HCT116 (cell line): ENCODE results near the gene MXD3. TPM values are rescaled to one million over a fixed set of nuclear protein-coding genes. Genes with fewer than 3 reads are reported as not detected.

Source experiments
- ATAC-seq: fragments of 200-7000 bp; cut with Tn5 transposase; 2 replicates; pipeline ENCODE4 v1.9.1; 2020; ENCODE audit warnings: mild to moderate bottlenecking, moderate library complexity
- BruUV-seq: library from RNA; stranded (reverse); fragments of 400-500 nt; replicated peaks from 2 replicates; lab custom pipeline; 2021; lab: Mats Ljungman, UMichigan
- CTCF ChIA-PET: fragments of 300-600 bp; sonication (Branson Sonifier 250); formaldehyde crosslinking; loops from one replicate; lab custom pipeline; 2021; ENCODE audit warnings: antibody characterized with exemption; lab: Charles Lee
- POLR2A ChIA-PET: fragments of 300-600, 350-600 bp; sonication (Branson Sonifier 250); formaldehyde crosslinking; loops from one replicate; lab custom pipeline; 2021; ENCODE audit warnings: antibody characterized with exemption; lab: Charles Lee
- RAD21 ChIA-PET, 2 experiments: fragments of 300-600 bp; sonication (Branson Sonifier 250); formaldehyde crosslinking; loops; one replicate each; lab custom pipeline; 2023; ENCODE audit warnings: low total read pairs in 2 of 2; ENCODE audit not compliant: uncharacterized antibody in 2 of 2, unreplicated experiment in 2 of 2, low non-redundant PET in 1 of 2; lab: Charles Lee
- DNase-seq: peaks from one replicate; pipeline ENCODE4 v3.0.0-alpha.2; 2010; ENCODE audit warnings: low read depth, low spot score
- H2AFZ ChIP-seq: fragments of 200-600 bp; shearing (Covaris generic), sonication (generic); 2 replicates; pipeline ENCODE4 v1.6.1; 2017; ENCODE audit warnings: low read depth, mixed run types, mixed read lengths, antibody characterized with exemption, low read length; ENCODE audit not compliant: poor library complexity, severe bottlenecking
- H3K27ac ChIP-seq: 2 replicates; pipeline ENCODE4 v1.5.1; 2012; ENCODE audit warnings: low read depth, low read length
- H3K27me3 ChIP-seq: fragments of 200-600 bp; sonication (generic); 2 replicates; pipeline ENCODE4 v1.6.1; 2016; ENCODE audit warnings: mixed run types, low read length, mixed read lengths; ENCODE audit not compliant: insufficient read depth
- H3K36me3 ChIP-seq, 2 experiments: fragments of 200-500 bp in 1 of 2; fragments of 200-600 bp in 1 of 2; sonication (Bioruptor generic) in 1 of 2; sonication (generic) in 1 of 2; 2 replicates each; pipeline versions ENCODE4 v1.5.1 to v1.6.1; 2014 to 2016; ENCODE audit warnings: low read length in 2 of 2, inconsistent platforms in 1 of 2, mixed read lengths in 1 of 2, mixed run types in 1 of 2; ENCODE audit not compliant: insufficient read depth in 2 of 2, control insufficient read depth in 1 of 2
- H3K4me1 ChIP-seq, 2 experiments: fragments of 200-600 bp in 1 of 2; sonication (generic) in 1 of 2; 2 replicates each; pipeline versions ENCODE4 v1.5.1 to v1.6.1; 2012 to 2017; ENCODE audit warnings: low read length in 2 of 2, inconsistent platforms in 1 of 2, mild to moderate bottlenecking in 1 of 2, mixed read lengths in 1 of 2, mixed run types in 1 of 2, moderate library complexity in 1 of 2; ENCODE audit not compliant: insufficient read depth in 2 of 2, control insufficient read depth in 1 of 2
- H3K4me2 ChIP-seq: fragments of 200-600 bp; sonication (generic); 2 replicates; pipeline ENCODE4 v1.6.1; 2017; ENCODE audit warnings: mixed run types, low read length, mixed read lengths
- H3K4me3 ChIP-seq, 2 experiments: fragments of 200-600 bp in 1 of 2; sonication (generic) in 1 of 2; replicated peaks in 1 of 2; 2 replicates each; pipeline ENCODE4 v1.5.1; 2011 to 2016; ENCODE audit warnings: low read length in 2 of 2, control low read depth in 1 of 2, low read depth in 1 of 2, mild to moderate bottlenecking in 1 of 2, mixed read lengths in 1 of 2, mixed run types in 1 of 2
- H3K79me2 ChIP-seq: fragments of 200-600 bp; sonication (generic); 2 replicates; pipeline ENCODE4 v1.6.1; 2017; ENCODE audit warnings: mild to moderate bottlenecking, mixed run types, low read length, moderate library complexity, mixed read lengths; ENCODE audit not compliant: insufficient read depth
- H3K9ac ChIP-seq: fragments of 200-600 bp; sonication (generic); 2 replicates; pipeline ENCODE4 v1.6.1; 2016; ENCODE audit warnings: low read length, mixed read lengths
- H3K9me2 ChIP-seq: fragments of 200-600 bp; sonication (generic), shearing (Covaris generic); 2 replicates; pipeline ENCODE4 v1.6.1; 2017; ENCODE audit warnings: mixed run types, mild to moderate bottlenecking, moderate library complexity; ENCODE audit not compliant: insufficient read depth
- H3K9me3 ChIP-seq, 2 experiments: fragments of 200-500 bp in 1 of 2; fragments of 200-600 bp in 1 of 2; sonication (Bioruptor generic) in 1 of 2; sonication (generic) in 1 of 2; 2 replicates each; pipeline ENCODE4 v1.6.1; 2014 to 2017; ENCODE audit warnings: low read length in 2 of 2, mixed read lengths in 2 of 2, inconsistent platforms in 1 of 2, low read depth in 1 of 2, mild to moderate bottlenecking in 1 of 2, mixed run types in 1 of 2, moderate library complexity in 1 of 2; ENCODE audit not compliant: control insufficient read depth in 1 of 2, insufficient read depth in 1 of 2
- H4K20me1 ChIP-seq: fragments of 200-600 bp; sonication (generic), shearing (Covaris generic); 2 replicates; pipeline ENCODE4 v1.6.1; 2017; ENCODE audit warnings: mixed run types, mild to moderate bottlenecking, moderate library complexity; ENCODE audit not compliant: insufficient read depth
- CTCF ChIP-seq, 3 experiments: fragments of 200-600 bp in 1 of 3; sonication (generic) in 1 of 3; IDR thresholded peaks in 2 of 3; conservative IDR thresholded peaks in 1 of 3; 2 replicates each; pipeline ENCODE4 v1.5.1; 2012 to 2017; ENCODE audit warnings: low read depth in 2 of 3, low read length in 2 of 3, antibody characterized with exemption in 1 of 3, borderline replicate concordance in 1 of 3, control low read depth in 1 of 3, mild to moderate bottlenecking in 1 of 3, mixed read lengths in 1 of 3, mixed run types in 1 of 3, moderate library complexity in 1 of 3; ENCODE audit not compliant: insufficient read depth in 1 of 3
- EGR1 ChIP-seq: IDR thresholded peaks from 2 replicates; pipeline ENCODE4 v1.6.1; 2012; ENCODE audit warnings: low read depth
- ELF1 ChIP-seq: IDR thresholded peaks from 2 replicates; pipeline ENCODE4 v1.6.1; 2012; ENCODE audit warnings: low read depth, borderline replicate concordance
- POLR2A ChIP-seq: IDR thresholded peaks from 2 replicates; pipeline ENCODE4 v1.7.0; 2011; ENCODE audit warnings: borderline replicate concordance; ENCODE audit not compliant: insufficient read depth, insufficient read length; ENCODE audit errors: extremely low read depth
- RAD21 ChIP-seq: IDR thresholded peaks from 2 replicates; pipeline ENCODE4 v1.6.1; 2012; ENCODE audit warnings: low read depth, mild to moderate bottlenecking
- SIN3A ChIP-seq: IDR thresholded peaks from 2 replicates; pipeline ENCODE4 v1.6.1; 2012; ENCODE audit warnings: low read depth
- SP1 ChIP-seq: IDR thresholded peaks from 2 replicates; pipeline ENCODE4 v1.6.1; 2012; ENCODE audit warnings: low read depth
- SRF ChIP-seq: IDR thresholded peaks from 2 replicates; pipeline ENCODE4 v1.6.1; 2012; ENCODE audit warnings: low read depth
- TCF7L2 ChIP-seq: IDR thresholded peaks from 2 replicates; pipeline ENCODE4 v1.7.0; 2011; ENCODE audit warnings: borderline replicate concordance, inconsistent platforms; ENCODE audit not compliant: insufficient read depth, insufficient read length; ENCODE audit errors: extremely low read depth
- intact Hi-C: fragments of 100-400 bp; cut with micrococcal nuclease; formaldehyde crosslinking; loops from 2 replicates; pipeline ENCODE4 v1.10.0; 2022
- total RNA-seq: library from RNA; stranded (reverse); gene quantifications from one replicate; pipeline ENCODE4 v1.2.1, GENCODE V29; 2021; ENCODE audit not compliant: unreplicated experiment
- TF ChIP-seq, protein P1 (sequence below): IDR thresholded peaks from 2 replicates; pipeline ENCODE4 v1.6.1; 2012

MXD3 gene
- total RNA-seq, 1 experiment from 2014 or later, result 37.6 TPM

- ChIA-PET POLR2A (no interaction called here), RAD21 (no interaction called here), CTCF (interaction anchor here (2.0 kb wide), 1 partner anchor 11 kb away, joined by 5 read pairs; no protein-coding TSS in a partner anchor)
- no peak overlapping the region for H3K9ac ChIP-seq
- TF ChIP-seq CTCF (IDR thresholded peaks at IDR 0.05 in 2 of 3, conservative IDR thresholded peaks at IDR 0.05 in 1 of 3; ENCODE audit: borderline replicate concordance in 1 of 3, insufficient read depth in 1 of 3, low read depth in 2 of 3, low read length in 2 of 3) (no peak), SIN3A (no peak), EGR1 (no peak), ELF1 (no peak), TCF7L2 (no peak), SRF (no peak), SP1 (no peak), RAD21 (no peak), POLR2A (no peak)
- TF ChIP-seq, protein P1, sequence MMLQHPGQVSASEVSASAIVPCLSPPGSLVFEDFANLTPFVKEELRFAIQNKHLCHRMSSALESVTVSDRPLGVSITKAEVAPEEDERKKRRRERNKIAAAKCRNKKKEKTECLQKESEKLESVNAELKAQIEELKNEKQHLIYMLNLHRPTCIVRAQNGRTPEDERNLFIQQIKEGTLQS, result no peak
- no peaks in the 10 kb centered on the region for H3K9me2 ChIP-seq
- H3K4me1 ChIP-seq, result peaks cover 7 to 24% of the 10 kb centered on the region in 2 experiments; a peak in 3 of 4 replicates
- H3K4me2 ChIP-seq, result no peak overlapping the region
- DNase-seq (no peak), ATAC-seq (no peak)
- intact Hi-C loops, result no loop called here
- no peaks in the 10 kb centered on the region for H3K36me3 ChIP-seq
- H3K4me3 ChIP-seq, result no peak overlapping the region
- H3K9me3 ChIP-seq, result peaks cover 0 to 4% of the 10 kb centered on the region in 2 experiments; a peak in 1 of 4 replicates
- no peak overlapping the region for H3K27ac ChIP-seq
- no peak overlapping the region for H2AFZ ChIP-seq
- BruUV-seq, result no TSS peak
- H4K20me1 ChIP-seq, result no peaks in the 10 kb centered on the region
- no peaks in the 10 kb centered on the region for H3K79me2 ChIP-seq
- H3K27me3 ChIP-seq, result no peaks in the 10 kb centered on the region
Measured at GRCh38 chr5:177359451-177359851, 47.8 kb upstream of the MXD3 start.
